Tibial nerve (tissue), 4 donors: Measurements from ENCODE around the gene FAM76B. TPM values are rescaled to one million over a fixed set of nuclear protein-coding genes. Genes with fewer than 3 reads are reported as not detected.

Experiments
- DNase-seq, 2 donors: peaks; one replicate each; pipeline ENCODE4 v3.0.0-alpha.2; 2019; ENCODE audit warnings: low spot score in 2 of 2
- H3K27ac ChIP-seq, 4 donors: fragments of 200-600 bp; sonication (generic) in 3 of 4; one replicate each; pipeline ENCODE4 v1.5.1; 2017 to 2019; ENCODE audit warnings: mild to moderate bottlenecking in 1 of 4
- H3K27me3 ChIP-seq, 2 donors: fragments of 200-600 bp; sonication (generic) in 1 of 2; one replicate each; pipeline versions ENCODE4 v1.5.1 to v1.6.0; 2017 to 2019
- H3K36me3 ChIP-seq, 3 donors: fragments of 200-600 bp; sonication (generic); one replicate each; pipeline ENCODE4 v1.5.1; 2018 to 2019
- H3K4me1 ChIP-seq, 4 donors: fragments of 200-600 bp; sonication (generic) in 3 of 4; one replicate each; pipeline ENCODE4 v1.5.1; 2017 to 2019
- H3K4me3 ChIP-seq, 4 donors: fragments of 200-600 bp; sonication (generic) in 3 of 4; one replicate each; pipeline ENCODE4 v1.5.1; 2017 to 2019; ENCODE audit warnings: mild to moderate bottlenecking in 1 of 4, moderate library complexity in 1 of 4
- H3K9me3 ChIP-seq, 4 donors: fragments of 200-600 bp; sonication (generic) in 3 of 4; one replicate each; pipeline ENCODE4 v1.5.1; 2017 to 2019
- CTCF ChIP-seq, 5 experiments: fragments of 200-600 bp in 3 of 5; fragments of 450-650 bp in 2 of 5; sonication (generic) in 3 of 5; IDR thresholded peaks; one replicate each; pipeline ENCODE4 v1.5.1; 2016 to 2019; ENCODE audit warnings: antibody characterized with exemption in 5 of 5, mild to moderate bottlenecking in 3 of 5, moderate library complexity in 2 of 5
- EP300 ChIP-seq, 2 donors: sonication (generic); formaldehyde crosslinking; IDR thresholded peaks; one replicate each; pipeline ENCODE4 v1.6.1; 2017; ENCODE audit warnings: antibody characterized with exemption in 2 of 2, mild to moderate bottlenecking in 1 of 2
- POLR2A ChIP-seq, 2 donors: fragments of 450-650 bp; IDR thresholded peaks; one replicate each; pipeline ENCODE4 v1.6.1; 2017; ENCODE audit warnings: antibody characterized with exemption in 2 of 2, mild to moderate bottlenecking in 2 of 2, moderate library complexity in 2 of 2
- WGBS, 2 donors: methylation state at CpG; one replicate each; pipeline ENCODE4 v1.1.5; 2018; 5-methylcytosine and 5-hydroxymethylcytosine counted together
- total RNA-seq, 4 donors: library from RNA; depleted of rRNA; stranded (reverse); fragments of >200 nt; gene quantifications; one replicate each; pipeline ENCODE4 v1.1.0, GENCODE V29; 2016

The FAM76B gene
- total RNA-seq, 4 donors from 2014 or later = 46.1 to 91.8 (median 54.3) TPM

GRCh38 chr11:95805869-95806268, 16.3 kb upstream of the FAM76B start:
- TF ChIP-seq EP300 (IDR thresholded peaks at IDR 0.05) (no peak), CTCF (IDR thresholded peaks at IDR 0.05) (no peak), POLR2A (IDR thresholded peaks at IDR 0.05) (no peak)
- no peak for DNase-seq
- H3K36me3 ChIP-seq = peaks cover 0 to 31% (median 0%) of the 10 kb centered on the region in 3 donors
- no peaks in the 10 kb centered on the region for H3K9me3 ChIP-seq
- no peak overlapping the region for H3K4me3 ChIP-seq
- no peaks in the 10 kb centered on the region for H3K27me3 ChIP-seq
- H3K4me1 ChIP-seq = no peaks in the 10 kb centered on the region
- WGBS, 2 donors = 86 to 87% methylated on average over 2 of the region's 2 CpGs
- no peak overlapping the region for H3K27ac ChIP-seq

GRCh38 chr11:95803973-95804372, 14.4 kb upstream of the FAM76B start:
- Histone ChIP-seq H3K4me3 (no peak overlapping the region), H3K27me3 (no peaks in the 10 kb centered on the region), H3K4me1 (no peaks in the 10 kb centered on the region), H3K36me3 (peaks cover 0 to 48% (median 0%) of the 10 kb centered on the region in 3 donors), H3K27ac (no peak overlapping the region), H3K9me3 (no peaks in the 10 kb centered on the region)
- DNase-seq = no peak
- 95 to 97% methylated on average over 2 of the region's 2 CpGs for WGBS, 2 donors
- TF ChIP-seq CTCF (IDR thresholded peaks at IDR 0.05) = no peak
- TF ChIP-seq POLR2A (IDR thresholded peaks at IDR 0.05) = no peak
- TF ChIP-seq EP300 (IDR thresholded peaks at IDR 0.05) = no peak

GRCh38 chr11:95802806-95803205, 13.2 kb upstream of the FAM76B start:
- Histone ChIP-seq H3K36me3 (peaks cover 0 to 48% (median 0%) of the 10 kb centered on the region in 3 donors), H3K4me1 (no peaks in the 10 kb centered on the region), H3K9me3 (no peaks in the 10 kb centered on the region), H3K4me3 (no peak overlapping the region), H3K27me3 (no peaks in the 10 kb centered on the region), H3K27ac (no peak overlapping the region)
- no peak for DNase-seq
- TF ChIP-seq EP300 (IDR thresholded peaks at IDR 0.05) = no peak
- WGBS, 2 donors = 92 to 97% methylated on average over 1 of the region's 1 CpG

DNA sequence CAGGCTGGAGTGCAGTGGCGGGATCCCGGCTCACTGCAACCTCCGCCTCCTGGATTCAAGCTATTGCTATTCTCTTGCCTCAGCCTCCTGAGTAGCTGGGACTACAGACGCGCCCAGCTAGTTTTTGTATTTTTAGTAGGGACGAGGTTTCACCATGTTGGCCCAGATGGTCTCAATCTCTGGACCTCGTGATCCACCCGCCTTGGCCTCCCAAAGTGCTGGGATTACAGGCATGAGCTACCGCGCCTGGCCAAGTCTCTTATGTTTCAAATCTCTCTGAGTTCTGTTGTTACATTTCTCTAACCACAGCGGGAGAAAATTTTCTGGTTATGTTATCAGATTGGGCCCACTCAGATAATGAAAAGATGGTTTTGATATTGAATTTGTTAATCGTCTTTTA, 10.9 kb upstream of the FAM76B start:
- no peaks in the 10 kb centered on the region for H3K9me3 ChIP-seq
- no peak for DNase-seq
- 97% methylated on average over 12 of the region's 12 CpGs for WGBS, 2 donors
- H3K27ac ChIP-seq = no peak overlapping the region
- TF ChIP-seq POLR2A (IDR thresholded peaks at IDR 0.05) = no peak
- no peak for TF ChIP-seq CTCF (IDR thresholded peaks at IDR 0.05)
- TF ChIP-seq EP300 (IDR thresholded peaks at IDR 0.05) = no peak
- H3K4me3 ChIP-seq = no peak overlapping the region
- peaks cover 0 to 34% (median 0%) of the 10 kb centered on the region in 3 donors for H3K36me3 ChIP-seq
- no peaks in the 10 kb centered on the region for H3K4me1 ChIP-seq
- no peaks in the 10 kb centered on the region for H3K27me3 ChIP-seq

- H3K27me3 ChIP-seq = no peaks in the 10 kb centered on the region
- no peaks in the 10 kb centered on the region for H3K9me3 ChIP-seq
- peaks cover 0 to 34% (median 0%) of the 10 kb centered on the region in 3 donors for H3K36me3 ChIP-seq
- no peak overlapping the region for H3K4me3 ChIP-seq
- no peak for DNase-seq
- WGBS, 2 donors = 76 to 86% methylated on average over 1 of the region's 1 CpG
- H3K27ac ChIP-seq = no peak overlapping the region
- H3K4me1 ChIP-seq = no peaks in the 10 kb centered on the region
- TF ChIP-seq CTCF (IDR thresholded peaks at IDR 0.05) = no peak
Observed at GRCh38 chr11:95799546-95799945, 10.0 kb upstream of the FAM76B start.

DNA sequence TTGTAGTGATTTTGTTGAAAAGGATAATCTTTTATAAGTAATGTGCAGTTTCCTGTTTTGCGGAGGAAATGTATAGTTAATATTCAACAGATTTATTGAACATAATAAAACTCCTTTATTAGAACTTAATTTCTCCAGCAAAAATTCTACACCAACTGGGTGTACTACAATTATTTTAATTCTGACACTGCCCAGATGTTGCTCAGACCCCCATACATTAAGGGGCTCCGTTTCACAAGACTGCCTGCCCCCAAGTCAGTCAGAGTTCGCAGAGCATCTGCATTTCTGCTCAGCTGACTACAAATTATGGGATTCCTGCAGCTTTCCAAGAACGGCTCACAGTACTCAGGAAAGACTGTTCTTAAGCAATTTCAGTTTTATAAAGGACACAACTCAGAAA, 6.9 kb upstream of the FAM76B start:
- no peak overlapping the region for H3K4me3 ChIP-seq
- peaks cover 0 to 11% (median 4%) of the 10 kb centered on the region in 4 donors for H3K4me1 ChIP-seq
- no peak overlapping the region for H3K27ac ChIP-seq
- 63 to 71% methylated on average over 4 of the region's 4 CpGs for WGBS, 2 donors
- no peak for DNase-seq
- no peaks in the 10 kb centered on the region for H3K9me3 ChIP-seq
- H3K27me3 ChIP-seq = no peaks in the 10 kb centered on the region
- TF ChIP-seq POLR2A (IDR thresholded peaks at IDR 0.05) (no peak), EP300 (IDR thresholded peaks at IDR 0.05) (no peak), CTCF (IDR thresholded peaks at IDR 0.05) (no peak)
- H3K36me3 ChIP-seq = peaks cover 0 to 19% (median 0%) of the 10 kb centered on the region in 3 donors
